HL-60/S4 treated with retinoic acid at 250 ng/mL for 4 days and 3 days (cell line): ENCODE measurements around the gene TBC1D22A.
"Not testable (repeated sequence)": the region's sequence is repeated elsewhere in the genome, so short reads cannot be mapped to it uniquely, and the experiment has no call there.

Experiments used
- in situ Hi-C: fragments of 300-500 bp; cut with MboI; formaldehyde crosslinking; loops from 2 replicates; pipeline ENCODE4 v1.7.0; 2022; ENCODE audit warnings: low sequenced_read_pairs

TBC1D22A gene

DNA sequence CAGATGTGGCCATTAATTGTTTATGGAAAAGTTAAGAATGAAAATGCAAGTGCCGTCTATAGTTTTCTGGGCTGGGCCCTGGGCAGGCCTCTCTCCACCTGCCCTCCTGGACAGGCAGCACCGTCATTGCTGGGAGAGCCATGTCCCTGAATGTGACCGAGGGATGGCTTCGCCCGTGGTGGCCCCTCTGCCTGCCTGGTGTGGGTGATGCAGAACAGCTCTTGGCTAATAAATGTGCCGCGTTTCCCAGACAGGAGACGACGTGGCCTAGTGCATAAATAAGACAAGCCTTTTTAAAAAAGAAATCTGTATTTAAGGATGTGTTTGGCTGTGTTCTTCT, 407.3 kb downstream of the TBC1D22A start:
- in situ Hi-C loops: no loop called here

DNA sequence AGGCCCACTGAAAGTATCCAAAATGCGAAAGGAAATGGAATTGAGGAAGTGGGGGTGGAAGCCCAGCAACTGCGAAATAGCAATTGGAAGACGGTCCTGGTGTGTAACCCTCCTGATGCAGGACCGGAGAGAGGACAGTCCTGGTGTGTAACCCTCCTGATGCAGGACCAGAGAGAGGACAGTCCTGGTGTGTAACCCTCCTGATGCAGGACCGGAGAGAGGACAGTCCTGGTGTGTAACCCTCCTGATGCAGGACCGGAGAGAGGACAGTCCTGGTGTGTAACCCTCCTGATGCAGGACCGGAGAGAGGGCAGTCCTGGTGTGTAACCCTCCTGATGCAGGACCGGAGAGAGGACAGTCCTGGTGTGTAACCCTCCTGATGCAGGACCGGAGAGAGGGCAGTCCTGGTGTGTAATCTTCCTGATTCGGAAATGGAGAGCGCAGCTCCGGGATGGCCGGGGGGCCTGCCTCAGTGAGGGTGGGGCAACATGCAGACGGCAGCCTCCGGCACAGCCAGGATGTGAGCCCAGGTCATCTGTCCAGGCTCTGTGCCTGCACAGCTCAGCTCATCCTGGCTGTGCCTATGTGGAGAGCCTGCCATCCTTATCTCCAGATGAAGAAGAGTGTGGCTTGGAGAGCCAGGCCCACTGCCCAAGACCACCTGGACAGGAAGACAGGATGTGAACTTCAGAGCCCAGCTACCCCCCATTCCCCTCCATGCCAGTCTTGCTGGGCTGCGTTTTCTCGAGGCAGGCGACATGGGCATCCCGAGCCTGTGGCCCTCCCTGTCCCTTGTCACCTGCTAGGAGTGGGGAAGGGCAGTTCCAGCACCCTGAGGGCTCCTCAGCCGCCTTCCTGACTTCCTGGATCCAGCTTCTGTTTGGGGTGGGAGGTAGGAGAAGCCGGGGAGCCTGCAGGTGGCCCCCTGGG, 408.3 kb downstream of the TBC1D22A start:
- in situ Hi-C loops: not testable (repeated sequence)

DNA sequence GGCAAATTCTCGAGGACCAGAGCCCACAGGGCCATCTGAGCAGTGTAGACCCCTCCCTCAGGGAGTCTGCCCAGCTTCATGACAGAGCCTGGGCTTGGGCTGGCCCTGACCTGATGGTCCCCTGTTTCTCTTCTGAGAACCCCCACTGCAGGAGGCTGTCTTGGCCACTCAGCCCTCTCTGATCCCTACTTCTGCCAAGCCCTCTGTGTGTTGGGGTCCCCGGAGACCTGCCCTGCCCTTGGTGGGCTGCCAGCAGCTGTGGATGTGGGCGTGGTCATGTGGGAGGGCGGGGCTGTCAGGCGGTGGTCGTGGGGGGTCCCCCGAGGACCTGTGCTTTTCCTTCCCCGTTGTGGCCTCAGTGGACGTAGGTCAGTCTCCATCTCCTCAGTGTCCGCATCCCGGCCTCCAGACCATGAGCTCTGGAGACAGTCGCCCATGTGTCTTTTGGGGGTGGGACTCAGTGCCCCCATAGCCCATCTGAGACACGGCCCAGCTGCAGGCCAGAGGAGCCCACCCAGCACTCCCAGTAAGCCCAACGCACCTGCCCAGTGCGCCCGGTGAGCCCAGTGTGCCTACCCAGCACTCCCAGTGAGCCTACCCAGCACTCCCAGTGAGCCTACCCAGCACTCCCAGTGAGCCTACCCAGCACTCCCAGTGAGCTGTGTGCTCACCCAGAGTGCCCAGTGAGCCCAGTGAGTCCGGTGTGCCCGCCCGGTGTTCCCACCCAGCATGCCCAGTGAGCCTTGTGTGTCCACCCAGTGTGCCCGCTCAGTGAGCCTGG, 409.2 kb downstream of the TBC1D22A start:
- in situ Hi-C loops: no loop called here

DNA sequence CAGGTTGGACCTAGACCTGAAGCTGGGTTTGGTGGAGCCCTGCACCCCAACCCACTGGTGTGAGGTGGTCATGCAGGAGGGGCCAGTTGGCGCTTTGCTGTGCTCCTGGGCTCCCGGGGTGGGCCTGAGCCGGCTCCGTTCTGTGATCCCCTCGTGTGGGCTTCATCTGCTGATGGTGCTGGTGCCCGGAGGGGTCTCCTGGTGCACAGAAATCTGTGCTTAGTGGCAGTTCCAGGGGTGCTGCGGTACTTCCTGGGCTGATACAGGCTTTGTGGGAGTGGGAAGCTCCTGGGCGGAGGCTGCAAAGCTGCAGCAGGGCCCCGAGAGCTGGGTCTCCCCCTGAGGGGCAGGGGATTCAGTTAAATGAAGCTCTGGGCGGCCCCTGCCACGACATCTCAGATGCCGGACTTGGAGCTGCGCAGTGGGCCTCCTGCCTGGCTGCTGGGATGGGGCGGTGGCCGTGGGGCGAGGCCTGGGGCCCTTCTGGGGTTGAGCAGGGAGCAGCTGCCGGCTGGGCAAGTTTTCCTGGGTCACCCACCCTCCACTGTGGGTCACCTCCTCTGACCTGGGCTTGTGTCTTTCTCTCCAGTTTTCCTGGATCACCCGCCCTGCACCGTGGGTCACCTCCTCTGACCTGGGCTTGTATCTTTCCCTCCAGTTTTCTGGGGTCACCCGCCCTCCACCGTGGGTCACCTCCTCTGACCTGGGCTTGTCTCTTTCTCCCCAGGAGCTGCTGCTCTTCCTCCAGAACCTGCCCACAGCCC, 410.5 kb downstream of the TBC1D22A start:
- in situ Hi-C loops: no loop called here

- in situ Hi-C loops: no loop called here
These were observed 411.1 kb downstream of the TBC1D22A start for GRCh38 chr22:47173535-47174021.

GRCh38 chr22:47174096-47174495, 411.6 kb downstream of the TBC1D22A start:
- in situ Hi-C loops: no loop called here

- in situ Hi-C loops: no loop called here
These were observed 412.2 kb downstream of the TBC1D22A start for GRCh38 chr22:47174671-47175112.

GRCh38 chr22:47175151-47176025, 412.9 kb downstream of the TBC1D22A start:
- in situ Hi-C loops: no loop called here

DNA sequence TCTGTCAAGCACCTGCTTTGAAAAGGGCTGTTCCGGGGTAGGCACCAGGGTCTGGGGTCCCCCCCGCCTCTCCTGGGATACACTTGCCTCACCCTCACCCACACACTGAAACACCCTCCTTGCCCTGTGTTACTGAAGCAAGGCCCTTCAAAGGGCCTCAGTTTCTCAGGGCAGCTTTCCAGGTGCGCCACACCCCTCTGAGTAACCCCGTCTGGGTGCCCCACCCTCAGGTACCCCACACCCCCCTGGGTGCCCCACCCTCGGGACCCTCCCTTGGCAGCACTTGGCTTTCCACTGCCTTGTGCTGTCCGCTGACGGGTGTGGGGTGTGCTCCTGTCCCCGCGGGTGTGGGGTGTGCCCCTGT, 413.6 kb downstream of the TBC1D22A start:
- in situ Hi-C loops: no loop called here

DNA sequence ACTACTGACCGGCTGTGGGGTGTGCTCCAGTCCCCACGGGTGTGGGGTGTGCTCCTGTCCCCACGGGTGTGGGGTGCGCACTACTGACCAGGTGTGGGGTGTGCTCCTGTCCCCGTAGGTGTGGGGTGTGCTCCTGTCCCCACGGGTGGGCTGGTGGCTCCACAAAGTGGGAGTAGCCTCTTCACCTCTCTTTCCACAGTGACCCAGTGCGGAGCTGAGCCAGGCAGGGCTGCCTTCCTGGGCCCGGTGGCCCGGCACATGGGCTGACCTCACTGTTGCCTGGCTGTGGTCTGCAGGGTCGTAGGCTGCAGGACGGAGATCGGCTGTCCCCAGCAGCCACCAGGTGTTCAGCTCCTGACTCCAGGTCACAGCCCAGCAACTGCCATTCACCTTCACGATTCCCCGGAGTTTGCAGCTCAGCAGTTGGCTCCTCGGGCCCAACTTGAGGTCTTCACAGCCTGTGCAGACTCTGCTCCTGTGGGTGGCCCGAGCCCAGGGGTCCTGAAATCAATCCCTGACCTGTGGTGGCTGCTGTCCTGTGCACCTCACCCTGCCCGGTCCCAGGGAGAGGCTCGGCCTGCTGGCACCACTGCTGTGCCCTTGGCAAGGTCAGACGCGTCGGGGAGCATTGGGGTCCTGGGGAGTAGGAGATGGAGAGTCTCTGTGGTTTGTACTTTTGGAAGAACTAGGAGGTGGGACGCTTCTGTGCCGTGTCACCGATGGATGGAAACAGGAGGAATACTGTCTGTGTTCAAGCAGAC, 414.3 kb downstream of the TBC1D22A start:
- in situ Hi-C loops: no loop called here

DNA sequence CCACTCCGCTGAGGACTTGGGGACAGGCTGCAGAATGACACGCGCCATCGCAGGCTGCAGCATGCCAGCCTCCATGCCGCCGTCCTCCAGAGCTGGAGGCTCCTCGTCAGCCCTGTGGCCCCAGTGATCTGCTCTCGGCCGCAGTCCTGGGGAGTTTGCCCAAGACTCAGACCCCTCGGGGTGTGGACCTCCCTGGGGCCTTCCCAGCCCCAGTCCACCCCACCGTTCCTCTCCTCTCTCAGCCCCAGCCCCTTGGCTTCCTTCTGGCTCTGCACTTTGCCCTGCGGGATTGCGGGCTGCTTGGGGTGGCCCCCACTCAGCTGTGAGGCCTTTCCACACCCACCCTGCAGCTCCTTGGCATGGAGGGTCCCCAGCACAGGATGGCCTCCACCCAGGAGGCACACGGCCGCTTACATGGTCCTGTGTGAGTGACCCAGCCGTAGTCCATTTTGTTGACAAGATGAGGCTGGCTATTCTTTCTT, 414.9 kb downstream of the TBC1D22A start:
- in situ Hi-C loops: no loop called here

DNA sequence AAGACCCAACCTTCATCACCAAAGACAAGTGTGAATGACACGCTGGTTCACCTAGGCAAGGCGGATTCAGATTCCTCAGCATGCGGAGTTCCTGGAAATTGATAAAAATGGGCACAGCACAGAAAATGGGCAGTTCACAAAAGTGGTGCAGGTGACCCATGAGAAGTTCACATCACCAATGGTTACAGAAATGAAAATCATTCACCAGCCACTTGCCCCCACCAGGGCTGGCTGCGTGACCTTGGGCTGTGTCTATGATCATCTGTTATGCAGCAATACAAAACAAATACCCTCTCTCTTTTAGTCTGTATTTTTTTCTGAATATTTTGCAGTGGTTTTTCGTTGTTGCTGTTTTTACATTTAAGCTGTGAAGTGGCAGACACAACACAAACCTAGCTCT, 415.9 kb downstream of the TBC1D22A start:
- in situ Hi-C loops: no loop called here

DNA sequence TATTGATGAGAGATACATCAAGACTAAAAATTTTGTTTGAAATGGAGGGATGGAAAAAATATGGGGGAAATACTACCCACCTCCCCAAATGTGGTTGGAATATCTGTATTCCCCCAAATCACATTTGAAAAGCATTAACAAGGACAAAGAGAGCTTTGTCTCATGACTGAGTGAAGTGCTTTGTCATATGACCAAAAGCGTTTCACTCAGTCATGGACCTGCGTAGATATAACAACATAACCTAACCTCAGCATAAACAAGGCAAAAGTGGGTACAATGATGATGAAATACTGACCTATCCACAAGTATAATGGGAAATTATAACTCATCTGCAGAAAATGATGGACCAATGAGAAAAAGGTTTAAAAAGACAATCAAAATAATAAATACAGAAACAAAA, 418.3 kb downstream of the TBC1D22A start:
- in situ Hi-C loops: no loop called here

DNA sequence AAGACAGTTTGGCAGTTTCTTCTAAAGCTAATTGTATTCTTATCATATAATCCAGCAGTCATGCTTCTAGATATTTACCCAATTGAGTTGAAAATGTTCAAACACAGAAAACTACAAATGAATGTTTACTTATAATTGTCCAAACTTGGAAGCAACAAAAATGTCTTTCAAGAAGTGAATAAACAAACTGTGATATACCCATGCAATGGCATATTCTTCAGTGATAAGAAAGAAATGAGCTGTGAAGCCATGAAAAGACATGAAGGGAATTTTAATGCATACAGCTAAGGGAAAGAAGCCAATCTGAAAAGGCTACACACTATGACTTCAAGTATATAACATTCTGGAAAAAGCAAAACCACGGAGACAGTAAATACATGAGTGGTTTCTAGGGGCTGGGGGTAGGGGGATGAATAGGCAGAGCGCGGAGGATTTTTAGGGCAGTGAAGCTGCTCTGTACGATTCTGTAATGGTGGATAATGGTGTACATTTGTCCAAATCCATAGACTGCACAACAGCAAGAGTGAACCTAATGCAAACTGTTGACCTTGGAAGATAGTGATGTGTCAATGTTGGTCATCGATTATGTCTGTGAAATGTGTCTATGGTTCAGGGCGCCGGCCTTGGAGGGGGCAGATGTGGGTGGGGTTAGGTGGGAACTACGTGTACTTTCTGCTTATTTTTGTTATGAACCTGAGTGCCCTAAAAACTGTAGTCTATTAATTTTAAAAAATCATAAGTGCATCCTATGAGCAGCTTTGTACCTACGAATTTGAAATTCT, 424.9 kb downstream of the TBC1D22A start:
- in situ Hi-C loops: no loop called here

- in situ Hi-C loops: no loop called here
These were observed 426.0 kb downstream of the TBC1D22A start for GRCh38 chr22:47188261-47189055.

- in situ Hi-C loops: no loop called here
These were observed 426.8 kb downstream of the TBC1D22A start for GRCh38 chr22:47189056-47189916.
